Hepatocyte (in vitro differentiated cells): Measurements from ENCODE around the gene OR52D1.

Source experiments
- CTCF ChIP-seq: fragments of 200-600 bp; sonication (generic); IDR thresholded peaks from 2 replicates; pipeline ENCODE4 v1.5.1; 2016; ENCODE audit warnings: antibody characterized with exemption, mild to moderate bottlenecking; ENCODE audit not compliant: poor library complexity
- EZH2 ChIP-seq: fragments of 200-600 bp; sonication (generic); IDR thresholded peaks from 2 replicates; pipeline ENCODE4 v1.6.1; 2016; ENCODE audit warnings: antibody characterized with exemption, mild to moderate bottlenecking, borderline replicate concordance

- TF ChIP-seq EZH2 = no peak
- no peak for TF ChIP-seq CTCF
These were observed at the start of gene OR52D1 for GRCh38 chr11:5488385-5488784.
